GM19099 (cell line): Measurements from ENCODE around the gene IGSF3.

ENCODE experiments used
- POLR2A ChIP-seq: IDR thresholded peaks from 3 replicates; pipeline ENCODE4 v1.6.1; 2011; ENCODE audit warnings: low read depth; ENCODE audit not compliant: insufficient read length; ENCODE audit errors: extremely low read depth

IGSF3 gene

GRCh38 chr1:116677474-116678062 lies 10.0 kb upstream of the IGSF3 start:
- TF ChIP-seq POLR2A = no peak

GRCh38 chr1:116676291-116676690 lies 8.8 kb upstream of the IGSF3 start:
- TF ChIP-seq POLR2A = no peak

- no peak for TF ChIP-seq POLR2A
These were observed 7.2 kb upstream of the IGSF3 start for GRCh38 chr1:116674751-116675150.

- TF ChIP-seq POLR2A = no peak
These were observed 6.5 kb upstream of the IGSF3 start for GRCh38 chr1:116674011-116674531.

DNA sequence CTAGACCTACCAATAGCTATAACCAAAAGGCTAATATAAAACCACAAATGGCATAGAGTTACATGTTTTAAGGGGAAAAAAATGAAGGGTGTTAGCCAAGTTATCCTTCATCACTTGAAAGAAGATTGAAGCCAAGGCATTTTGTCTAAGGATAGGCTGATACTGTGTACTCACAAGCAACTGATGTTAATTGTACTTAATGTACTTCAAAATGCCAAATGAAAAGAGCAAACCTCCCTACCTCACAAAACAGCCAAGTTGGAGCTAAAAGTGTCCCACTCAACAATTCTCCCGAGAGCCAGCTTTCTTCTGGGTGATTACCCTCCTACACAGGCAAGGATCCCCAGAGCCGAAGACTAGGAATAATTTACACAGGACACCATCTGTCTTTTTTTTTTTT lies 4.4 kb upstream of the IGSF3 start:
- TF ChIP-seq POLR2A = no peak

GRCh38 chr1:116671072-116671760 lies 3.7 kb upstream of the IGSF3 start:
- TF ChIP-seq POLR2A = no peak

- TF ChIP-seq POLR2A = no peak
These were observed 744 bp upstream of the IGSF3 start for GRCh38 chr1:116668277-116668676.

GRCh38 chr1:116667078-116667574 lies 407 bp downstream of the IGSF3 start:
- no peak for TF ChIP-seq POLR2A

GRCh38 chr1:116666187-116667077 lies 1.1 kb downstream of the IGSF3 start:
- no peak for TF ChIP-seq POLR2A

DNA sequence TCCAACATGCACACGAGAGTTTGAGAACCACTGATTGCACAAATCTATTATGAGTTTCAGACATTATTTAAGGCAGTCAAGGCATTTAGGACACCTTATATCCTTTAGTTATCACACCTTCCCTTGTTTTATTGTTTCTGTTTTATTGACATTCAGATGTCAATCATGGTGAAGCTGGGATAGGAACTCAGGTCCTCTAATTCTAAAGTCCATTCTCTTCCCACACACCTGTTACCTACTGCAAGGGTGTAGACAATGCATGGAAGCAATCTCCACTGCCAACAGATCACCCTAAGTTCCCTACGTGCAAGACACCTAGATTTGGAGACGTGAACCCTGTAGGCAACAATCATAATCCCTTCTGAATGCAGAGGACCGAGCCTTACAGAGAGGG lies 2.6 kb downstream of the IGSF3 start:
- TF ChIP-seq POLR2A = no peak

- TF ChIP-seq POLR2A = no peak
These were observed 3.1 kb downstream of the IGSF3 start for GRCh38 chr1:116664366-116664977.

DNA sequence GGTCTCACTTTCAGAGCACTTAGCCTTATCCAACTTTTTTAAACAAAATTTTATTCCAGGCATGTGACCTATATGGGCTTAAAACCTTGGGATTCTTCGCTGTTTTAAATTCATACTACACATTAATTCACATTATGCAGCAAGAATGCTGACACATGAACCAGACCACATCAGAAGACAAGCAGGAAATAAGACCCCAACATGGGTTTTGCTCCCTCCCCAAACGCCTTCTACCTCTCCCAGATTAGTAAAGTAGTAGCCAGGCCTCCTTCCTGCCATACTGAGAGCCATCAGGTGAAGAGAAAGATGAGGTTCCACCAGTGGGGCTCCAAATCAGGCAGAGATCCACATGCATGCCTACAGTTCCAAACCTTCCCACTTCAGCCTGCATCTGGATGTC lies 3.7 kb downstream of the IGSF3 start:
- no peak for TF ChIP-seq POLR2A

- no peak for TF ChIP-seq POLR2A
These were observed 5.9 kb downstream of the IGSF3 start for GRCh38 chr1:116661633-116662032.

DNA sequence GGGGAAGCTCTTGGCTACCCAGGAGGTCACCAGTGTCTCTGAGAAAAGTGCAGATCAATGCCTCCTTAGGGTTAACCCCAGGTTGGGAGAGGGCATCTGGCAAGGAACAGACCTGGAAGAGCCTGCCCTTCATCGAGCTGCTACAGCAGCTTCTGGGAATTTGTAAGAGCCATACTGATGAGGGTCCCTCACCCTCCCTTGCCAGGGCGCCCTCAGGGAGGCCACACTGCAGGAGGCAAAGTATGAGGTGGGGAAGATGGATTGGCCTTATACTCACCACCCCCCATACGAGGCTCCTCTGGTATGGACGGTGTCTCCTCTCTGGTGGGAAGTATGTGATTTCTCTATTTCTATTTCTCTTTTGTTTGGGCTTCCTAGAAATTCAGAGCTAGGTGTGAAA lies 13.2 kb downstream of the IGSF3 start:
- TF ChIP-seq POLR2A = no peak

- TF ChIP-seq POLR2A = no peak
These were observed 39.1 kb downstream of the IGSF3 start for GRCh38 chr1:116628448-116628847.
